HCT116 (cell line): ENCODE data around the gene MCF2L2. TPM values are rescaled to one million over a fixed set of nuclear protein-coding genes. Genes with fewer than 3 reads are reported as not detected.

Source experiments
- ATAC-seq: fragments of 200-7000 bp; cut with Tn5 transposase; 2 replicates; pipeline ENCODE4 v1.9.1; 2020; ENCODE audit warnings: mild to moderate bottlenecking, moderate library complexity
- BruUV-seq: library from RNA; stranded (reverse); fragments of 400-500 nt; replicated peaks from 2 replicates; lab custom pipeline; 2021; lab: Mats Ljungman, UMichigan
- CTCF ChIA-PET: fragments of 300-600 bp; sonication (Branson Sonifier 250); formaldehyde crosslinking; loops from one replicate; lab custom pipeline; 2021; ENCODE audit warnings: antibody characterized with exemption; lab: Charles Lee
- POLR2A ChIA-PET: fragments of 300-600, 350-600 bp; sonication (Branson Sonifier 250); formaldehyde crosslinking; loops from one replicate; lab custom pipeline; 2021; ENCODE audit warnings: antibody characterized with exemption; lab: Charles Lee
- RAD21 ChIA-PET, 2 experiments: fragments of 300-600 bp; sonication (Branson Sonifier 250); formaldehyde crosslinking; loops; one replicate each; lab custom pipeline; 2023; ENCODE audit warnings: low total read pairs in 2 of 2; ENCODE audit not compliant: uncharacterized antibody in 2 of 2, unreplicated experiment in 2 of 2, low non-redundant PET in 1 of 2; lab: Charles Lee
- DNase-seq: peaks from one replicate; pipeline ENCODE4 v3.0.0-alpha.2; 2010; ENCODE audit warnings: low read depth, low spot score
- H2AFZ ChIP-seq: fragments of 200-600 bp; shearing (Covaris generic), sonication (generic); 2 replicates; pipeline ENCODE4 v1.6.1; 2017; ENCODE audit warnings: low read depth, mixed run types, mixed read lengths, antibody characterized with exemption, low read length; ENCODE audit not compliant: poor library complexity, severe bottlenecking
- H3K27ac ChIP-seq: 2 replicates; pipeline ENCODE4 v1.5.1; 2012; ENCODE audit warnings: low read depth, low read length
- H3K27me3 ChIP-seq: fragments of 200-600 bp; sonication (generic); 2 replicates; pipeline ENCODE4 v1.6.1; 2016; ENCODE audit warnings: mixed run types, low read length, mixed read lengths; ENCODE audit not compliant: insufficient read depth
- H3K36me3 ChIP-seq, 2 experiments: fragments of 200-500 bp in 1 of 2; fragments of 200-600 bp in 1 of 2; sonication (Bioruptor generic) in 1 of 2; sonication (generic) in 1 of 2; 2 replicates each; pipeline versions ENCODE4 v1.5.1 to v1.6.1; 2014 to 2016; ENCODE audit warnings: low read length in 2 of 2, inconsistent platforms in 1 of 2, mixed read lengths in 1 of 2, mixed run types in 1 of 2; ENCODE audit not compliant: insufficient read depth in 2 of 2, control insufficient read depth in 1 of 2
- H3K4me1 ChIP-seq, 2 experiments: fragments of 200-600 bp in 1 of 2; sonication (generic) in 1 of 2; 2 replicates each; pipeline versions ENCODE4 v1.5.1 to v1.6.1; 2012 to 2017; ENCODE audit warnings: low read length in 2 of 2, inconsistent platforms in 1 of 2, mild to moderate bottlenecking in 1 of 2, mixed read lengths in 1 of 2, mixed run types in 1 of 2, moderate library complexity in 1 of 2; ENCODE audit not compliant: insufficient read depth in 2 of 2, control insufficient read depth in 1 of 2
- H3K4me2 ChIP-seq: fragments of 200-600 bp; sonication (generic); 2 replicates; pipeline ENCODE4 v1.6.1; 2017; ENCODE audit warnings: mixed run types, low read length, mixed read lengths
- H3K4me3 ChIP-seq, 2 experiments: fragments of 200-600 bp in 1 of 2; sonication (generic) in 1 of 2; replicated peaks in 1 of 2; 2 replicates each; pipeline ENCODE4 v1.5.1; 2011 to 2016; ENCODE audit warnings: low read length in 2 of 2, control low read depth in 1 of 2, low read depth in 1 of 2, mild to moderate bottlenecking in 1 of 2, mixed read lengths in 1 of 2, mixed run types in 1 of 2
- H3K79me2 ChIP-seq: fragments of 200-600 bp; sonication (generic); 2 replicates; pipeline ENCODE4 v1.6.1; 2017; ENCODE audit warnings: mild to moderate bottlenecking, mixed run types, low read length, moderate library complexity, mixed read lengths; ENCODE audit not compliant: insufficient read depth
- H3K9ac ChIP-seq: fragments of 200-600 bp; sonication (generic); 2 replicates; pipeline ENCODE4 v1.6.1; 2016; ENCODE audit warnings: low read length, mixed read lengths
- H3K9me2 ChIP-seq: fragments of 200-600 bp; sonication (generic), shearing (Covaris generic); 2 replicates; pipeline ENCODE4 v1.6.1; 2017; ENCODE audit warnings: mixed run types, mild to moderate bottlenecking, moderate library complexity; ENCODE audit not compliant: insufficient read depth
- H3K9me3 ChIP-seq, 2 experiments: fragments of 200-500 bp in 1 of 2; fragments of 200-600 bp in 1 of 2; sonication (Bioruptor generic) in 1 of 2; sonication (generic) in 1 of 2; 2 replicates each; pipeline ENCODE4 v1.6.1; 2014 to 2017; ENCODE audit warnings: low read length in 2 of 2, mixed read lengths in 2 of 2, inconsistent platforms in 1 of 2, low read depth in 1 of 2, mild to moderate bottlenecking in 1 of 2, mixed run types in 1 of 2, moderate library complexity in 1 of 2; ENCODE audit not compliant: control insufficient read depth in 1 of 2, insufficient read depth in 1 of 2
- H4K20me1 ChIP-seq: fragments of 200-600 bp; sonication (generic), shearing (Covaris generic); 2 replicates; pipeline ENCODE4 v1.6.1; 2017; ENCODE audit warnings: mixed run types, mild to moderate bottlenecking, moderate library complexity; ENCODE audit not compliant: insufficient read depth
- ATF3 ChIP-seq: IDR thresholded peaks from 2 replicates; pipeline ENCODE4 v1.6.1; 2012
- CBX3 ChIP-seq: IDR thresholded peaks from 2 replicates; pipeline ENCODE4 v1.6.1; 2012; ENCODE audit warnings: low read depth
- CEBPB ChIP-seq: IDR thresholded peaks from 2 replicates; pipeline ENCODE4 v1.6.1; 2012; ENCODE audit warnings: low read depth
- CTCF ChIP-seq, 3 experiments: fragments of 200-600 bp in 1 of 3; sonication (generic) in 1 of 3; IDR thresholded peaks in 2 of 3; conservative IDR thresholded peaks in 1 of 3; 2 replicates each; pipeline ENCODE4 v1.5.1; 2012 to 2017; ENCODE audit warnings: low read depth in 2 of 3, low read length in 2 of 3, antibody characterized with exemption in 1 of 3, borderline replicate concordance in 1 of 3, control low read depth in 1 of 3, mild to moderate bottlenecking in 1 of 3, mixed read lengths in 1 of 3, mixed run types in 1 of 3, moderate library complexity in 1 of 3; ENCODE audit not compliant: insufficient read depth in 1 of 3
- EGR1 ChIP-seq: IDR thresholded peaks from 2 replicates; pipeline ENCODE4 v1.6.1; 2012; ENCODE audit warnings: low read depth
- ELF1 ChIP-seq: IDR thresholded peaks from 2 replicates; pipeline ENCODE4 v1.6.1; 2012; ENCODE audit warnings: low read depth, borderline replicate concordance
- EZH2 ChIP-seq: fragments of 200-600 bp; sonication (generic); IDR thresholded peaks from 2 replicates; pipeline ENCODE4 v1.6.1; 2017; ENCODE audit warnings: antibody characterized with exemption, mixed run types
- EZH2phosphoT487 ChIP-seq: fragments of 200-600 bp; IDR thresholded peaks from 2 replicates; pipeline ENCODE4 v1.6.1; 2018; ENCODE audit warnings: antibody characterized with exemption, borderline replicate concordance
- FOSL1 ChIP-seq: IDR thresholded peaks from 2 replicates; pipeline ENCODE4 v1.6.1; 2012; ENCODE audit warnings: low read depth
- JUND ChIP-seq: IDR thresholded peaks from 2 replicates; pipeline ENCODE4 v1.6.1; 2012
- MAX ChIP-seq: IDR thresholded peaks from 2 replicates; pipeline ENCODE4 v1.6.1; 2012
- POLR2AphosphoS5 ChIP-seq: IDR thresholded peaks from 2 replicates; pipeline ENCODE4 v1.6.1; 2011; ENCODE audit warnings: mild to moderate bottlenecking, low read depth, low read length, moderate library complexity
- RAD21 ChIP-seq: IDR thresholded peaks from 2 replicates; pipeline ENCODE4 v1.6.1; 2012; ENCODE audit warnings: low read depth, mild to moderate bottlenecking
- REST ChIP-seq: IDR thresholded peaks from 2 replicates; pipeline ENCODE4 v1.6.1; 2012; ENCODE audit warnings: low read depth
- SIN3A ChIP-seq: IDR thresholded peaks from 2 replicates; pipeline ENCODE4 v1.6.1; 2012; ENCODE audit warnings: low read depth
- SRF ChIP-seq: IDR thresholded peaks from 2 replicates; pipeline ENCODE4 v1.6.1; 2012; ENCODE audit warnings: low read depth
- TCF7L2 ChIP-seq: IDR thresholded peaks from 2 replicates; pipeline ENCODE4 v1.7.0; 2011; ENCODE audit warnings: borderline replicate concordance, inconsistent platforms; ENCODE audit not compliant: insufficient read depth, insufficient read length; ENCODE audit errors: extremely low read depth
- YY1 ChIP-seq: IDR thresholded peaks from 2 replicates; pipeline ENCODE4 v1.6.1; 2011; ENCODE audit warnings: low read length, low read depth, moderate library complexity, mild to moderate bottlenecking; ENCODE audit not compliant: insufficient replicate concordance; ENCODE audit errors: extremely low read depth
- ZNF274 ChIP-seq: fragments of 200-500 bp; sonication (Bioruptor generic); IDR thresholded peaks from 2 replicates; pipeline ENCODE4 v1.6.1; 2014; ENCODE audit warnings: mild to moderate bottlenecking, low read depth, low read length, inconsistent platforms
- intact Hi-C: fragments of 100-400 bp; cut with micrococcal nuclease; formaldehyde crosslinking; loops from 2 replicates; pipeline ENCODE4 v1.10.0; 2022
- total RNA-seq: library from RNA; stranded (reverse); gene quantifications from one replicate; pipeline ENCODE4 v1.2.1, GENCODE V29; 2021; ENCODE audit not compliant: unreplicated experiment

MCF2L2 gene
- total RNA-seq, 1 experiment from 2014 or later: 1.5 TPM

- H3K9me3 ChIP-seq: no peaks in the 10 kb centered on the region
- H3K79me2 ChIP-seq: no peaks in the 10 kb centered on the region
- H3K9me2 ChIP-seq: no peaks in the 10 kb centered on the region
- H4K20me1 ChIP-seq: no peaks in the 10 kb centered on the region
- ChIA-PET RAD21 (no interaction called here), CTCF (no interaction called here), POLR2A (no interaction called here)
- H3K4me1 ChIP-seq: no peaks in the 10 kb centered on the region
- H3K4me2 ChIP-seq: no peak overlapping the region
- TF ChIP-seq ATF3 (no peak), SRF (no peak), POLR2AphosphoS5 (no peak), TCF7L2 (no peak), JUND (no peak), REST (no peak), CBX3 (no peak), CEBPB (no peak), RAD21 (no peak), YY1 (no peak), EZH2phosphoT487 (no peak), MAX (no peak), FOSL1 (no peak), SIN3A (no peak), ZNF274 (no peak), CTCF (IDR thresholded peaks at IDR 0.05 in 2 of 3, conservative IDR thresholded peaks at IDR 0.05 in 1 of 3; ENCODE audit: borderline replicate concordance in 1 of 3, insufficient read depth in 1 of 3, low read depth in 2 of 3, low read length in 2 of 3) (no peak), EZH2 (no peak), EGR1 (no peak), ELF1 (no peak)
- peaks cover 4% of the 10 kb centered on the region; the same call in 1 of the 2 replicates for H3K27me3 ChIP-seq
- no peak overlapping the region for H2AFZ ChIP-seq
- no peak overlapping the region for H3K27ac ChIP-seq
- intact Hi-C loops: no loop called here
- ATAC-seq (no peak), DNase-seq (no peak)
- no peaks in the 10 kb centered on the region for H3K36me3 ChIP-seq
- no peak overlapping the region for H3K4me3 ChIP-seq
- no peak overlapping the region for H3K9ac ChIP-seq
- BruUV-seq: no TSS peak
Observed at GRCh38 chr3:183393625-183394024, 34.8 kb downstream of the MCF2L2 start.
